ENCODE results near the gene PARD3B.
A peak's percentile ranks its signal among the peaks of the same experiment; 100 is the strongest.

The PARD3B gene

DNA sequence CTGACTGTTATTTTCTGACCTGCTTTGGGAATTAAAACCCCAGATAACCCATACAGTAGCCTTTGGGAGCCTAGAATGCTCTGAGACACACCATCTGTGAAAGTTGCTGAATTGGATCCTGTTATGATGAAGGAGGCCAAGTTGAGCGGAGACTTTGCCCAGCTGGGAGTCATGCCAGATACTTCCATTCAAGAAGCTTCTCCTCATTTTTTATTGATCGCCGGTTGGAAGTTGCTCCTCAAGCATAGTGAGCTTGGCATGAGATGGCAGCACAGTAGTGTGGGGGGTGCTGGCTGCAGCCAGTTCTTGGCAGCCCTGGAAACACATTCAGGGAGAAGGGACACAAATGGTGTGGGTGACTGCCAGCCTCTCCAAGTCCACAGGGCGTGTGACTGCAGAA is 866.3 kb downstream of the PARD3B start:
- DNase-seq (ENCODE audit: low read depth): no peak

DNA sequence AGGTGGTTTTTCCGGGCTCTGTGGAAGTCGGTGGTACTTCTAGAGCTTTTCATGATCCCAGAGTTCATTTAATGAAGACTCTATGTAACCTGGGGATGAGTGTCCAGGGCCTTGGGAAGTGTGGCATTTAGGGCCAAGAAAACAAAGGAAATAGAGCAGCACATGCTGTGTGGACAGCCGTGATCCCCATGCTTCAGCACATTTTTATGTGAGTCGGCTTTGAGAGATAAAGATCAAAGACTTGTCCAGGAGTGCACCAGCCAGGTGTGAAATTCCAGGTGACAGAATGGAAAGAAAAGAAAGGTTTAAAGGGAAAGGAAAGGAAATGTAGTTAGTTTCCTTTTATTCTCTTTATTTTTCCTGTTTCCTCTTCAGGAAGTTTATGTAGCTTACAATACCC is 879.1 kb downstream of the PARD3B start:
- no peak for DNase-seq (ENCODE audit: low read depth)

DNA sequence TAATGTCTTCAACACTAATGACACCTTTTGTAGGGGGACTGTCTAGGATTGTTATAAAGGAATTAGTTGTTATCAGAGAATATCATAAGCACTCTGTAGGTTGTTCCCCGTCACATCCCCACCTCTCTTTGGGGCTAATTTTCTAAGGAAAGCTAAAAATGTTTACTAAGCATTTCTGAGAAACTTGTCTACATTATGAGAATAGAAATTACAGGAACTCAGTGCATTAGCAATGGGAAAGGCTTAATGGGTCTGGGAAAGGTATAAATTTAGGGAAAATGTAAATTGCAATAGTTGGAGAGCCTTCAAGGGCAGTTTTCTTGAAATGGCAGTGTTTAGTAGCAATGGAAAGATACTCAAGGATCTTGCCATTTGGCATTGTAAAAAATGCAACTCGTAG is 879.8 kb downstream of the PARD3B start:
- no peak for DNase-seq (ENCODE audit: low read depth)

DNA sequence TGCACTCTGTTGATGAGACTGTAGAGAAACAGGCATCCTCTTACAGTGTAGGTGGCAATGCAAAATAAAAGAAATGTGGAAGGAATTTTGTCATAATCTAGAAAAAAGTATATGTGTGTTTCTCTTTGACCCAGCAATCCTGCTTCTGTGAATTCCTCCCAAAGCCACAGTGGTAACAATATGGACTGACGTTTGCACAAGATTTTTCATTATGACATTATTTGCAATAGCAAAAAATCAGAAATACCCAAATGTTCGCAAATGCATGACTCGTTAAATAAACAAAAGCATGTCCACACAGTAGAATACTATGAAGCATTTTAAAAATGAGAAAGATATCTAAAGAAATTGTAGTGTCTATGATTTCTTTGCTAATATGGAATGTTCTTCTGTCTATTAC is 881.8 kb downstream of the PARD3B start:
- DNase-seq (ENCODE audit: low read depth): no peak

DNA sequence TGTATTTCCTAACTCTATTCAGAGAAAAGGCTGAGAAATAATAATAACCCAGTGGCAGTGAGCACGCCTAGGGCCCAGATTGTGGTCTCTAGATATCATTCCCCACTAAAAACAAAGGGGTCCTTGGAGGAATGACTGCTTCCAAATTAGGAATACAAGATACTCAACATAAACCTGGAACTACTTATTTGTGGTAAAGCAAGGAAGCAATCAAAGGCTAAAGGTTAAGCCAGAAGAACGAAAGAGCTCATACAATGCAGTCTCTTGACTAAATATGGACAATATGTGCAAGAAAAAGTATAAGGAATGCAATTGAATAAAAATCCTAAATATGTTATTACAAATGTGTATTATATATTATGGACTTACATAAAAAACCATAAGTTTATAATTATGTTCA is 883.5 kb downstream of the PARD3B start:
- DNase-seq (ENCODE audit: low read depth): no peak

DNA sequence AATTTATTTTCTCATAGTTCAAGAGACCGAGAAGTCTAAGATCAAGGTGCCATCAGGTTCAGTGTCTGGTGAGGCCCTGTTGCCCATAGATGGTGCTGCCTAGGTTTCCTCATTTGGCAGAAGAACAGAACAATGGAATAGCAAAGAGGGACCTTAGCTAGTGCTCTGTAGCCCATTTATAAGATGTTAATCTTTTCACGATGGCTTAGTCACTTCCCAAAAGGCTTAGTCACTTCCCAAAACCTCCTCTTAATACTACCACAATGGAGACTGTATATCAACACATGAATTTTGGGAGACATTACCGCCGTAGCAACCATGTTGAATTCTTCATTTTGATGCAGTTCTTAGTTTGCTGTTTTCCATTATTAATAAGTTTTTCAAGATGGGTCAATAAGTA is 890.7 kb downstream of the PARD3B start:
- no peak for DNase-seq (ENCODE audit: low read depth)

DNA sequence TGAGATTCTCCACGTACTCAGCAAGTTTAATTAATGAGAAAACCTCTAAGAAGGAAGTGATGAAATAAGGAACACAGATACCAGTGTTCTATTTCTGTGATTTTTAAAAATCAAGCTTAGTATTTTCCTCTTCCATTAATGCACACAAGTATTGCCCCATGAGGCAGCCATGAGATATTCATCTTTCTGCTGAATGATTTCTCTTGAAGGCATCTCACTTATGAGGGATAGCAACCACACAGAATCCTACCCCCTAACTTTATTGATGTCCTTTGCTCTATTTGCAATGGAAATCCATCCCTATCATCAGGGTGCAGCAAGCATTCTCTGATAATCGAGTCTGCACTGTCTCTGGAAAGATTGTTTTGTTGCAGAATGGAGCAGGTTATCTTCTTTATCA is 893.0 kb downstream of the PARD3B start:
- no peak for DNase-seq (ENCODE audit: low read depth)

DNA sequence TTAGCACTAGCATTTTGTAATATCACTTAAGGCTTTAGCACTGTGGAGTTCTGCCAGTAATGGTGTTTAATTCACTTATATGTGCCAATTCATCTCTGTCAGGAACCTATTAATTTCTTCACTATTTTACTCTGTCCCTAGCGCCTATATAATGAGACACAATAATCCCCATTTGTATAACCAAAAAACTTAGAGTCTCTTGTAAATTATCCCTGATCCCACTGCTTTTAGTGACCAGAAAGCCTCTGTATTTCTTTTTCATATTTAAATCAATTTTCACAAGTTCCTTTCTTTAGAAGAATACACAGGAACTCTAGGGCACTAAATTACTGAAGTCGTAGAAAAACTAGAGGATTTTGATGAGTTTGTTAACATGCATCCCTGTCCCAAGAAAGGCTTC is 894.3 kb downstream of the PARD3B start:
- DNase-seq (ENCODE audit: low read depth): no peak

DNA sequence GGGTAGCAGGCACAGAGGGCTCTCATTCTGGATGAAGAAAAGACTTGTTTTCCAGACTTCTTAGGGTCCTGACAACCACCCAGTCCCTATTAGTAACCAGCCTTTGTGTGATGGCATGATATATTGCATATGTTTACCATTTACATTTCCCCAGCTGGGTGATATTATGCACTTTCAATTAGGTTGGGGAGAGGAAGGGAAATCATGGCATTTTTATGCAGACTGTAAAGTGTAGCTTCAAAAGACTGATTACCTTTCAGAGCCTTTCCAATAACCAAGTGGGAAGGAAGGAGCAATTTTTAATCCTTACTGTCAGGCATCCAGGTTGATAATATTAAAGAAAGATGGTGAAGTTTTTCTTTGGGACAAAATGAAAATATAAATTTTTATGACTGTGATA is 896.2 kb downstream of the PARD3B start:
- DNase-seq (ENCODE audit: low read depth): no peak

DNA sequence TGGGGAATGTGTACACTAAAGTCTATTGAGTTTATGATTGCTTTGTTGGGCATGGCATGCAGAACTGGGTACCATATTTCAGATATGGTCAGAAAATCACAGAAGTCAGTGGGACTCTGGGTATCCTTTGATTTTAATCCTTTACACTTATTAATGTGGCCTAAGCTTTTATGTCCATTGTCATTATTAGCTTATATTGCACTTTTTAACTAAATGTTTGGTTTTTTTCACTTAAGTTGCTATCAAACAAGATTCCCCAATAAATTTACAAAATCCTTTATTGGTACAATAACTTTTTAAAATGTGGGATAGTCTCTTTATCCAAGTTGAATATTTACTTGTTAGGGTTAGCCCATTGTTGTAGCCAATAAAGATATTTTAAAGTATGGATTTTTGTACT is 902.9 kb downstream of the PARD3B start:
- DNase-seq (ENCODE audit: low read depth): no peak

DNA sequence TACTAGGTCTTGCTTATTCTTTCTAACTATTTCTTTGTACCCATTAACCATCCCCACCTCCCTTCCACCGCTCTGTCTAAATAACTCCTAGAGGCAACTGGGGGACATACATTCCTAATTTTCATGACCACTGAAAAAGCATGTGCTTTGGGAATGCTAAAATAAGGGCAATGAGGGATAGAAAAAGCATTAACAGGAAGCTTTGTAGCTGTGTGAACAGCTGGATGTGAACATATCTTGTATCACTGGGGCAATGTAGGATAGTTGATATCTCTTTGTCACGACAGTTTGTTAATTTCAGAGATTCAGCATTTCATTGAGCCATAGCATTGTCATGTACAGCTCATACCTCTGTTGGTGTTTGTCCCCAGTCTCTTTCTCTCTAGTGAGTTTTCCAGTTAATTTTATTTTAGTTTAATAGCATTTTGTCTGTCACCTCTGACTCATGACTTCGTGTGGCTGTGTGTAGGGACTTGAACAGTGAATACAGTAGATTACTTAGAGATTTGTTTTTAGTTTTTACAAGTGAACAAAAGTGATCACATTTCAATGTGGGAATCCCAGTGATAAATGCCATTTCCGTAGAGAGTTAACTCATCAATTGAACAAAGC is 906.7 kb downstream of the PARD3B start:
- DNase-seq (ENCODE audit: low read depth): no peak

DNA sequence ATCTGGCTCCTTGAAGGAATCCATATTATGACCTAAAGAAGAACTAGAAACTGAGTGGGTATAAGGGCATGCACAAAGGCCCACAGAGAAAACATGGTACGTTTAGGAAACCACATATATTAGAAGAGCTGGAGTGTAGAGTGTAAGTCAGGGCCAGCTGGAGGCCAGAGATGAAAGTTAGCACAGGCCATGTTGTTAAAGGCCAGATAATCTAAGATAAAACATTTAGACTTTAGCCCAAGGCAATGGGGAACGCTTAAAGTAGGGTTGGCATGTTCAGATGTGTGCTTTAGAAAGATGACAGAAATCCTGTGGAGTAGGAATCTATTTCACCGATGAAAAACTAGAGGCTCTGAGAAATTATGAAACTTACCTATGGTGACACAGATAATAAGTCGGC is 907.9 kb downstream of the PARD3B start:
- no peak for DNase-seq (ENCODE audit: low read depth)

DNA sequence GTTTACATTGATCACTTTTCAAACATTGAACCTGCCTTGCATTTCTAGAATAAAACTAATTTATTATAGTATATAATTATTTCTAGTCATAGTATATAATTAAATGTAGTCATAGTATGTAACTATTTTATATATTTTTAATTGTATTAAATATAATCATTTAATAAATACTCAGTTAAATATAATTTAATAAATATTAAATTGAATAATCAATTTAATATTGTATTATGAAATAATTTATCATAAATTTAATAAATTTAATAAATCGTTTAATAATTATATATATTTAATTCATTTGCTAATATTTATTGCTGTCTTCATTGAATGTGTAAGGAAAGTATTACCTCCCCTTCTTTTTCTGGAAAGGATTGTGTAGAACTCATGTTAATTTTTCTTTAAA is 911.4 kb downstream of the PARD3B start:
- no peak for DNase-seq (ENCODE audit: low read depth)

DNA sequence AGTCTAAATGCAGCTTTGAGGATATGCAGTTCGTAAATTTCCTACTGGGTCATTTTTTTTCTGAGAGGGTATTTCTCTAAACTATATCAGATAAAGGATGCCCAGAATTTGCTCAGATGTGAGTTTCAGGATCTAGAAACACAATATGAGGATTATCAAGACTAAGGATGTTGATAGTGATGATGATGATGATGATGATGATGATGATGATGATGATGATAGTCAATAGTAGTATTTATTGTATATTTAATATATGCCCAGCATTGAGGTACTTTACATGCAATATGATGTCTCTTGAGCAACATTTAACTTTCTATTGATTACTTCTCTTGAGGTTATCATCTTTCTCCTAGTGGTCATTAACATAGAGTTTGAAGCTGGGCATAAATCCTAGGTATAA is 914.9 kb downstream of the PARD3B start:
- no peak for DNase-seq (ENCODE audit: low read depth)

DNA sequence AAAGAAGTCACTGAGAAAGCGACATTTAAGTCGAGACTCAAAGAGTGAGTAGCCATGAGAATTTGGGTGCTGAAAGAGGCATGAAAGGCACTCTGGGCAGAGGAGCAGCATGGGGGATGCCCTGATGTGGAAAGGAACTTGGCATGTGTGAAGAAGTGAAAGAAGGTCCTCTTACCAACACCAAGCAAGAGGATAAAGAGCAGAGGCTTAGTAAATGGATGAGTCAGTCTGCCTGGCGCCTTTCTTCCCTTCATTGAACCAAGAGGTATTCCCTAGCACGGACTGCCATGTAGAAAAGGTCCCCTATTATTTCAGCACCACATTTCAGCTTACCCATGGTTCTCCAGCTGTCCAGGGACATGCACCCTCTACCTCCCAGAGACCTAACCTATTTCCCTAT is 915.9 kb downstream of the PARD3B start:
- DNase-seq (ENCODE audit: low read depth): no peak

DNA sequence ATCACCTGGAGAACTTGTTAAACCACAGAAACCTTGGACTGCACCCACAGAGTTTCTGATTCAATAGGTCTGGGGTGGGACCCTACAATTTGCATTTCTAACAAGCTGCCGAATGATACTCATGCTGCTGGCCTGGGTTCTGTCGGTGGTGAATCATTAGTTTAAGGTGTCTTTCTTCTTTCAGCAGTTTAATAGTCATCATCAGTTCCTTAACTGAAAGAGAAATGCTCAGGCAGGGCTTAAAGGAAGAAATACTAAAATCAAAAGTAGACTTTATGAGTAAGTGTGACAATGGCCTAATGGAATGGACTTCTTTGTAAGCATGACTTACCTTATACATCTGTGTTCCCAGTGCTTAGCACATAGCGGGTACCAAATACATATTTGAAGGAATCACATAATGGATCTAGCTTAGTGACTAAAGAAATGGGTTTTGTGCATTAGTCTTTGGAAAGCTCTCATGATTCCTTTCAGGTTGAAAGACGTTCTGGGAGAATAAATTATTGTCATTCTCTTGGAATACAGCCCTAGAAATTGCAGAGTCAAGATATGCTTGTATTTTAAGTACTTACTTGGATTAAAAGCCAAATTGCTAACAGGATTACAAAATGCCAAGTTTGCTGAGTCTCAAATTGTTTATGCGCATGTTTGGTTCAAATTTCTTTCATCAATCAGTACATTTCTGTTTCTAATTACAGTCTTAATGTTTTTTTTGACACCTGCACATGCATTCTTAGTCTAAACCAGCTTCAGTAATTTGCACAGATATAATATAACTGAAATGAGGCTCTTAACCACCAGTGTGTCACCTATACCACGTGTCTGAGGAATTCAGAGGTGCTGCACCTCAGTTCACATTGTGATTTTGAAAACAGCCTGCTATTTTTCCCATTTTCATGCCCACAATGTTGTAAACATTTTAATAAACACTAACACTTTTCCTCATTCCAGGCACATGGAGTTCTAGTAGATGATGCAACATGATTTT is 916.7 kb downstream of the PARD3B start:
- peak; percentile 16 for DNase-seq (ENCODE audit: low read depth)

DNA sequence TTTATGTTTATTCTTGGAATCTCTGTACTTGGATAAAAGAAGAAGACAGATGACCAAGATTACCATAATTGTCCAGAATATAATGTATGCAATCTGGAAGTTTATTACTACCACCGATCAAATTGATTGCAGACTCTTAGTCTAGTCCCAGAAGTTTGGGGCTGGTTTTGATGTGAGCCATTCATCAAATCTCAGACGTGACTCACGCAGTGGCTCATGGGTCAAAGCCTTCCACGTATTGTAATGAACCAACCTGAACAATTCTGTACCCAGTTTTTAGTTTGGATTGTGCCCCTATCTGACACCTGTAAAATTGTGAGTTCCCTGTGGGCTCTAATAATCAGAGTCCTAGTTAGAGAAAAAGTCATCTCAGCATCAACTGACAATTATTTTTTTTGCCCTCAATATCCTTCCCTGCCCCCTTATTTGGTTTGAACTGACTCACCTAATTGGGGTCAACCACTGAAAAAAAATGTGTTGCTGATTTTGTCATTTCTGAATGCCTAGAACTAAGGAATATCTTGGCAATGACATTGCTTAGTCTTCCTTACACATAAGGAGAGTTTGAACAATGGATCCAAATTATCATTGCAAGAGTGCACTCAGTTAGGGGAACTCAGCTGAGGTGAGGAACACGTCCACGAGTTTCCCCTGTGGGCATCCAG is 917.5 kb downstream of the PARD3B start:
- peak; percentile 4 for DNase-seq (ENCODE audit: low read depth)

DNA sequence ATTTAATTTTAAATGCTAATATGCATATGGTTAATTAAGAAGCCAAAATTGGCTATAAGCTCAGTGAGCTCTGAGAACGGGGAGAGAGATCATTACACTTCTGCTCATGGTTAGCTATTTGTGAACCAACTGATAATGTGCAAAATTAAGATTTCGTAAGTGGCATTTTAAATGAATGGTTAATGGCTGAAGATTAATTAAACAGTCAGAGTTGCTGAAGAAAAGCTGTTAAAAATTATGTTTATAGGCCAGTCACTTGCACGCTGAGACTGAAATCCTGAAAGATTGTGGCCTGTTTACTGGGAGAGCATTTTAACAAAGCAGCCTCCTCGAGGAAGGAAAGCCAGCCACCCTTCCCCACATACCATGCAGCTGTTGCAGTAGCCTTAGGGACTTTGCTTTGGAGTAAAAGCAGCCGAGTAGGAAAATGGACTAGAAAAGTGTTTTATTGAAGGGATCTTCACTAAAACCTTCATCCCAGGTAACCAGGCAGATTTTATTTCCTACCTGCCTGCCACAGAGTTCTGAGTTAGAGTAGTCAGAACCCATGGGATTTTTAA is 918.3 kb downstream of the PARD3B start:
- DNase-seq (ENCODE audit: low read depth): no peak

DNA sequence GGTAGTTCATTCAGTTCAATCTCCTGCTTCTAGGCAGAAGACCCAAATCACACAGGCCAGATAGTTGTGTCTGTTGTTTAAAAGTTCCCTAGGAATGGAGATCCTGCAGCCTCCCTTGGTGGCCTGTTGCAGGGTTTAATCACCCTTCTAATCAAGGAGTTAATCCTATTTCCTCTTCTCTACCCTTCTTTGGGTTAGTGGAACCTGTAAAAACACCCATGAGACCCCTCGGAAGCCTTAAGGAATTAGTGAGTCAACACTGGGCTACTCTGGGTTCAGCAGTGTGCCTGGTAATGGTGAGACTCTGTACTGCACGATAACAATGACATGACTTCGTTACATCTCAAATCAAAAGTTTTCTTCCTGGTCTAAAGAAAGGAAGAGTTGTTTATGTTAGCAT is 919.4 kb downstream of the PARD3B start:
- no peak for DNase-seq (ENCODE audit: low read depth)

DNA sequence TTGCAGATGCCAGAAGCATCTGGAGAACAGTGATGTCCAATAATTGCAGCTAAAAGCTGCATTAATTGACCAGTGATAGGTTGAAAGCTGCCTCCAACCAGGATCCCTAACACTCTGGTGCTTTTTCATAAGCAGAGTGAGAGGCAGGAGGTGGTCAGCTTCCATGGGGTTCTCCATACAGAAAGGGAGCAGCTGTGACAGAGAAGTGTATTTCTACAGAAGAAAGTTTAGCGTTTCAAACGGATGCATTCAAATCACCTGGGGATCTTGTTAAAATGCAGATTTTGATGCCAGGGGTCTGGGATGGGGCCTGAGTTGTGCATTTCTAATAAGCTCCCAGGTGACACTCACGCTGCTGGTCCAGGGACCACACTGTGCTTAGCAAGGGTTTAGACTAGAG is 920.5 kb downstream of the PARD3B start:
- no peak for DNase-seq (ENCODE audit: low read depth)

DNA sequence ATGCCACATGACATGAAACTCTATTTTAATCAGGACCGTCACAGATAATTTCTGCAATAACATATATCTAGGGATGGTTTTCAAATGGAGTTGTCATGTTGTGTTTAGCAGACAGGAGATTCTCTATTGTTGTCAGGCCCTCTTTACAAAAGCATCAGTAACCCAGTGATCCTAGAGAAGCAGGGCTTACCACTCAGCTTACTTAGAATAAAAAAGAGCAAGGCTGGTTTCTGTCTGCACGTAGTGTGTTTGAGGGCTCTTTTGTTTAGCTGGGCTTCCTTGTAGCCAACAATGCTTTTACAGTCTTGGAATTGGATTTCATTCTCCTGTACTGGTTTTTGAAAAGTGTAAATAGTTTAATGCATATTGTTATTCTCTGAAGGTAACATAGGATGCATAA is 926.5 kb downstream of the PARD3B start:
- no peak for DNase-seq (ENCODE audit: low read depth)

DNA sequence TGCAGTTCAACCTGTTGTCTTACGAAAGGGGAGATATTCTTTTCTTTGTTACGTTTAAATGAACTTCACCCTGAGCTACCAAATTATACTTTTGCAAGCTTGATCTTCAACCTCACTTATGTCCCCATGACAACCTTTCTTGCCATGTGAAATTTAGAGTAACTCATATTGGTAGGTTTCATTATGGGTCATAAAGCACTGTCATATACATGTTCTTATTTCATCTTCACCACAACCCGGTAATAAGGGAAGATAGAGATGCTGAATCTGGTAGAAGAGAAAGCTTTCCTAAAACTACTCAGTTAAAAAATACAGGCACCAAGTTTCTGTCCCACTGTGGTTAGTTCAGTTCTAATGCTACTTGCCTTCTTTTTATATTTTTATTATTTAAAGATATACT is 928.5 kb downstream of the PARD3B start:
- no peak for DNase-seq (ENCODE audit: low read depth)
